Nephron progenitor cell (in vitro differentiated cells): ENCODE results near the gene PGC.

Experiments
- DNase-seq: peaks from one replicate; pipeline ENCODE4 v3.0.0; 2021
- H3K27ac Mint-ChIP-seq: 2 replicates; pipeline ENCODE4 v1.8.0; 2021; ENCODE audit warnings: mild to moderate bottlenecking, moderate library complexity, mixed read lengths
- H3K27me3 Mint-ChIP-seq: 2 replicates; pipeline ENCODE4 v1.8.0; 2021; ENCODE audit warnings: mild to moderate bottlenecking, low read depth, mixed read lengths; ENCODE audit not compliant: poor library complexity
- H3K36me3 Mint-ChIP-seq: 2 replicates; pipeline ENCODE4 v1.8.0; 2021; ENCODE audit warnings: low read depth, mixed read lengths
- H3K4me1 Mint-ChIP-seq: 2 replicates; pipeline ENCODE4 v1.8.0; 2021; ENCODE audit warnings: mixed read lengths
- H3K4me3 Mint-ChIP-seq: 2 replicates; pipeline ENCODE4 v1.8.0; 2021; ENCODE audit warnings: mild to moderate bottlenecking, moderate library complexity, mixed read lengths
- H3K9me3 Mint-ChIP-seq: 2 replicates; pipeline ENCODE4 v1.8.0; 2021; ENCODE audit warnings: mild to moderate bottlenecking, moderate library complexity, mixed read lengths
- TF ChIP-seq, protein P1 (sequence below): fragments of 200-600 bp; sonication (generic); IDR thresholded peaks from 2 replicates; pipeline ENCODE4 v1.5.0; 2021; ENCODE audit warnings: antibody characterized with exemption

Gene PGC

GRCh38 chr6:41744236-41744787 is 2.9 kb downstream of the PGC start:
- Mint-ChIP-seq H3K27ac (no peak overlapping the region), H3K4me1 (peaks cover 12% of the 10 kb centered on the region), H3K9me3 (no peaks in the 10 kb centered on the region), H3K4me3 (no peak overlapping the region), H3K36me3 (no peaks in the 10 kb centered on the region), H3K27me3 (peaks cover 18% of the 10 kb centered on the region)
- TF ChIP-seq, protein P1, sequence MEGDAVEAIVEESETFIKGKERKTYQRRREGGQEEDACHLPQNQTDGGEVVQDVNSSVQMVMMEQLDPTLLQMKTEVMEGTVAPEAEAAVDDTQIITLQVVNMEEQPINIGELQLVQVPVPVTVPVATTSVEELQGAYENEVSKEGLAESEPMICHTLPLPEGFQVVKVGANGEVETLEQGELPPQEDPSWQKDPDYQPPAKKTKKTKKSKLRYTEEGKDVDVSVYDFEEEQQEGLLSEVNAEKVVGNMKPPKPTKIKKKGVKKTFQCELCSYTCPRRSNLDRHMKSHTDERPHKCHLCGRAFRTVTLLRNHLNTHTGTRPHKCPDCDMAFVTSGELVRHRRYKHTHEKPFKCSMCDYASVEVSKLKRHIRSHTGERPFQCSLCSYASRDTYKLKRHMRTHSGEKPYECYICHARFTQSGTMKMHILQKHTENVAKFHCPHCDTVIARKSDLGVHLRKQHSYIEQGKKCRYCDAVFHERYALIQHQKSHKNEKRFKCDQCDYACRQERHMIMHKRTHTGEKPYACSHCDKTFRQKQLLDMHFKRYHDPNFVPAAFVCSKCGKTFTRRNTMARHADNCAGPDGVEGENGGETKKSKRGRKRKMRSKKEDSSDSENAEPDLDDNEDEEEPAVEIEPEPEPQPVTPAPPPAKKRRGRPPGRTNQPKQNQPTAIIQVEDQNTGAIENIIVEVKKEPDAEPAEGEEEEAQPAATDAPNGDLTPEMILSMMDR = no peak
- no peak for DNase-seq

DNA sequence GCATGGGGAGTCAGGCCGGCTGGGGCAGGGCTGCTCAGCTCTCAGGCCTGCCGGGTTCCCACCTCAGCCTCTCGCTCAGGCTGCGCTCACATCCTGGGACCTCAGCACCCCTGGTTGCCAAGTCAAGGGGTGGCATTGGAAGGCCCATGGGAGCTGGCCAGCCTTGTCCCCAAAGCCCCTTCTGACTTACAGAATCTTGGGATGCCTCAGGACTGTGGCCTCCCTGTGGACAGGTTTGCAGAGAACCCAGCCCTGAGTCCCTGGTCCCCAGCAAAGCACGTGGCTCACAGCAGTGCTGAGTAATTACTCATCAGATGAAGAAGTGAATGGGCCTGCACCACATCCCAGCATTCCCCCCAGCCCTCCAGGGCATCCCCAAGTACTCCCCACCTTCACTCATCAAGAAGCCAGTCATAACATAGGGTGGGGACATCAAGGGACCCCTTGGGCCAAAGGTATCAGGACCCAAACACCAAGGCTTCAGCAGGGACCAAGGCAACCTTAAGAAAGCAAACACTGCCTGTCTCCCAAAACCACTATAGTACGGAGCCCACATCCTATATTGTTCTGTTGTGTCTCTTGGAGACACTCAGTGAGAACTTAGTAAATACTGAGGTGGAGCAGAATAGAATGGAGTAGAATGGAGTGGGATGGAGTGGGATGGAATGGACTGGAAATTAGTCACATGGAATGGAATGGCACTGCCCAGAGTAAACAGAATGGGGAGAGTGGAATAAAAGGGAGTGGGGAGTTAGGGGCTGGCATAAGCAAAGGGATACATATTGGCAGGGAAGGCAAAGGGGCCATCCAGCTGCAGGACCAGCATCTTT is 3.6 kb downstream of the PGC start:
- DNase-seq = no peak
- Mint-ChIP-seq H3K4me1 (peaks cover 12% of the 10 kb centered on the region), H3K4me3 (no peak overlapping the region), H3K27ac (no peak overlapping the region), H3K36me3 (no peaks in the 10 kb centered on the region), H3K27me3 (peaks cover 15% of the 10 kb centered on the region), H3K9me3 (no peaks in the 10 kb centered on the region)
- TF ChIP-seq, protein P1 = no peak

- H3K4me1 Mint-ChIP-seq = peaks cover 12% of the 10 kb centered on the region
- TF ChIP-seq, protein P1 = no peak
- H3K27ac Mint-ChIP-seq = no peak overlapping the region
- no peak for DNase-seq
- H3K4me3 Mint-ChIP-seq = no peak overlapping the region
- no peaks in the 10 kb centered on the region for H3K9me3 Mint-ChIP-seq
- H3K27me3 Mint-ChIP-seq = peaks cover 11% of the 10 kb centered on the region
- H3K36me3 Mint-ChIP-seq = no peaks in the 10 kb centered on the region
Observed at GRCh38 chr6:41741625-41742490, 5.3 kb downstream of the PGC start.

GRCh38 chr6:41740366-41741162 is 6.6 kb downstream of the PGC start:
- no peak overlapping the region for H3K4me3 Mint-ChIP-seq
- no peak for DNase-seq

GRCh38 chr6:41739041-41739440 is 8.2 kb downstream of the PGC start:
- H3K4me1 Mint-ChIP-seq = peaks cover 17% of the 10 kb centered on the region
- no peaks in the 10 kb centered on the region for H3K36me3 Mint-ChIP-seq
- no peak for DNase-seq
- peaks cover 8% of the 10 kb centered on the region for H3K27me3 Mint-ChIP-seq
- TF ChIP-seq, protein P1 = no peak
- H3K27ac Mint-ChIP-seq = no peak overlapping the region
- H3K9me3 Mint-ChIP-seq = no peaks in the 10 kb centered on the region
- no peak overlapping the region for H3K4me3 Mint-ChIP-seq

More at GRCh38 chr6:41740366-41741162, 6.6 kb downstream of the PGC start:
- Mint-ChIP-seq H3K36me3 (no peaks in the 10 kb centered on the region), H3K4me1 (peaks cover 25% of the 10 kb centered on the region), H3K27me3 (peaks cover 8% of the 10 kb centered on the region), H3K27ac (no peak overlapping the region), H3K9me3 (no peaks in the 10 kb centered on the region)
- TF ChIP-seq, protein P1 = no peak
